DOHH2 (cell line): Measurements from ENCODE around the gene PRRC2A.

Source experiments
- H3F3A ChIP-seq: fragments of 200-600 bp; sonication (generic), shearing (Covaris generic); 2 replicates; pipeline ENCODE4 v1.6.0; 2016; ENCODE audit warnings: antibody characterized with exemption, mild to moderate bottlenecking; ENCODE audit not compliant: control insufficient read depth, insufficient read depth
- H3K27ac ChIP-seq: fragments of 200-600 bp; sonication (generic); 2 replicates; pipeline ENCODE4 v1.5.1; 2014; ENCODE audit warnings: low read depth, mild to moderate bottlenecking, low read length, moderate library complexity
- H3K27me3 ChIP-seq: fragments of 200-600 bp; sonication (generic); 2 replicates; pipeline ENCODE4 v1.6.1; 2014; ENCODE audit warnings: mild to moderate bottlenecking, low read length, mixed read lengths; ENCODE audit not compliant: control insufficient read depth
- H3K36me3 ChIP-seq: fragments of 200-600 bp; sonication (generic); 2 replicates; pipeline ENCODE4 v1.6.1; 2014; ENCODE audit warnings: mild to moderate bottlenecking, low read length, moderate library complexity, mixed read lengths; ENCODE audit not compliant: control insufficient read depth
- H3K4me1 ChIP-seq: fragments of 200-600 bp; sonication (generic); 2 replicates; pipeline ENCODE4 v1.6.1; 2014; ENCODE audit warnings: mild to moderate bottlenecking, low read length, mixed read lengths; ENCODE audit not compliant: control insufficient read depth
- H3K4me2 ChIP-seq: fragments of 200-600 bp; sonication (generic); 2 replicates; pipeline ENCODE4 v1.6.0; 2014; ENCODE audit warnings: mild to moderate bottlenecking, low read length, moderate library complexity
- H3K4me3 ChIP-seq: fragments of 200-600 bp; sonication (generic); 2 replicates; pipeline ENCODE4 v1.5.1; 2014; ENCODE audit warnings: mild to moderate bottlenecking, low read length, mixed read lengths
- H3K79me2 ChIP-seq: fragments of 200-600 bp; sonication (generic); 2 replicates; pipeline ENCODE4 v1.6.1; 2014; ENCODE audit warnings: mild to moderate bottlenecking, low read length, mixed read lengths; ENCODE audit not compliant: control insufficient read depth
- H3K9me2 ChIP-seq: fragments of 200-600 bp; sonication (generic); replicated peaks from 2 replicates; pipeline ENCODE4 v1.6.1; 2014; ENCODE audit warnings: mild to moderate bottlenecking, low read length, mixed read lengths; ENCODE audit not compliant: control insufficient read depth
- H3K9me3 ChIP-seq: fragments of 200-600 bp; sonication (generic); 2 replicates; pipeline ENCODE4 v1.6.1; 2014; ENCODE audit warnings: antibody characterized with exemption, low read length, mixed read lengths; ENCODE audit not compliant: control insufficient read depth, insufficient read depth
- H4K20me1 ChIP-seq: fragments of 200-600 bp; sonication (generic); 2 replicates; pipeline ENCODE4 v1.6.0; 2014; ENCODE audit warnings: low read depth, mild to moderate bottlenecking, antibody characterized with exemption, low read length, moderate library complexity; ENCODE audit not compliant: control insufficient read depth, insufficient read depth
- CTCF ChIP-seq: fragments of 200-600 bp; sonication (generic); IDR thresholded peaks from one replicate; pipeline ENCODE4 v1.5.1; 2014; ENCODE audit warnings: antibody characterized with exemption, mild to moderate bottlenecking, low read depth, low read length; ENCODE audit not compliant: poor library complexity, severe bottlenecking
- EZH2phosphoT487 ChIP-seq: fragments of 200-600 bp; sonication (generic); IDR thresholded peaks from 2 replicates; pipeline ENCODE4 v1.6.1; 2017; ENCODE audit warnings: borderline replicate concordance, mild to moderate bottlenecking, antibody characterized with exemption, low read length, moderate library complexity, mixed read lengths

PRRC2A gene

GRCh38 chr6:31680226-31681134, 60.0 kb downstream of the PRRC2A start, which contains the start of gene LY6G5C:
Gene LY6G5C (minus strand): TSS chr6:31681067. CDS start chr6:31680373, 694 bp downstream.
- Histone ChIP-seq H4K20me1 (no peaks in the 10 kb centered on the region), H3K4me1 (peaks cover 16% of the 10 kb centered on the region), H3K79me2 (no peaks in the 10 kb centered on the region), H3F3A (peaks cover 5% of the 10 kb centered on the region; the same call in 1 of the 2 replicates), H3K9me3 (no peaks in the 10 kb centered on the region), H3K4me3 (peak within 1 kb of the TSS; percentile 62), H3K9me2 (no peaks in the 10 kb centered on the region), H3K36me3 (no peaks in the 10 kb centered on the region), H3K27ac (no peak within 1 kb of the TSS), H3K27me3 (peaks cover 26% of the 10 kb centered on the region), H3K4me2 (peak within 1 kb of the TSS; percentile 77)
- TF ChIP-seq EZH2phosphoT487 (no peak), CTCF (peak; percentile 61)

- Histone ChIP-seq H3K36me3 (no peaks in the 10 kb centered on the region), H3K27me3 (peaks cover 26% of the 10 kb centered on the region), H3K4me1 (peaks cover 16% of the 10 kb centered on the region), H3K4me3 (peak overlapping the region; percentile 62), H4K20me1 (no peaks in the 10 kb centered on the region), H3F3A (peaks cover 5% of the 10 kb centered on the region; the same call in 1 of the 2 replicates), H3K79me2 (no peaks in the 10 kb centered on the region), H3K4me2 (peak overlapping the region; percentile 77), H3K27ac (no peak overlapping the region), H3K9me3 (no peaks in the 10 kb centered on the region), H3K9me2 (no peaks in the 10 kb centered on the region)
- TF ChIP-seq CTCF (no peak), EZH2phosphoT487 (no peak)
Observed at GRCh38 chr6:31681135-31681671, 60.7 kb downstream of the PRRC2A start.

- Histone ChIP-seq H3K9me3 (no peaks in the 10 kb centered on the region), H3K36me3 (peaks cover 18% of the 10 kb centered on the region), H3K4me3 (no peak overlapping the region)
Observed at GRCh38 chr6:31683591-31683990, 63.1 kb downstream of the PRRC2A start.

More at GRCh38 chr6:31683591-31683990, 63.1 kb downstream of the PRRC2A start:
- Histone ChIP-seq H3F3A (peaks cover 2% of the 10 kb centered on the region; the same call in 1 of the 2 replicates), H3K27me3 (peaks cover 13% of the 10 kb centered on the region), H3K4me1 (peaks cover 16% of the 10 kb centered on the region), H3K27ac (no peak overlapping the region), H3K79me2 (no peaks in the 10 kb centered on the region), H3K9me2 (no peaks in the 10 kb centered on the region), H4K20me1 (no peaks in the 10 kb centered on the region), H3K4me2 (no peak overlapping the region)
- TF ChIP-seq CTCF = no peak
- TF ChIP-seq EZH2phosphoT487 = no peak
